HepG2 (cell line): ENCODE data around the gene MAN1A1. TPM values are rescaled to one million over a fixed set of nuclear protein-coding genes. Genes with fewer than 3 reads are reported as not detected.
A peak's percentile ranks its signal among the peaks of the same experiment; 100 is the strongest.

Experiments used
- BHLHE40 ChIP-seq: IDR thresholded peaks from 2 replicates; pipeline ENCODE4 v1.6.1; 2011; ENCODE audit warnings: low read length, improper control_type of control experiment
- GATA4 ChIP-seq: sonication (generic); IDR thresholded peaks from 2 replicates; pipeline ENCODE4 v1.6.1; 2016; ENCODE audit warnings: antibody characterized with exemption, low read depth, borderline replicate concordance
- HDAC2 ChIP-seq: sonication (generic); formaldehyde crosslinking; IDR thresholded peaks from 2 replicates; pipeline ENCODE4 v1.4.0; 2020; ENCODE audit warnings: missing genetic modification reagents
- RBAK ChIP-seq: sonication (generic); formaldehyde crosslinking; IDR thresholded peaks from 2 replicates; pipeline ENCODE4 v1.5.1; 2020; ENCODE audit warnings: mild to moderate bottlenecking, missing genetic modification reagents
- RFX5 ChIP-seq: IDR thresholded peaks from 2 replicates; pipeline ENCODE4 v1.6.1; 2011; ENCODE audit warnings: low read depth, low read length, improper control_type of control experiment
- SETDB1 ChIP-seq: sonication (generic); formaldehyde crosslinking; IDR thresholded peaks from 2 replicates; pipeline ENCODE4 v1.5.1; 2020; ENCODE audit warnings: missing genetic modification reagents, mild to moderate bottlenecking, borderline replicate concordance
- SP4 ChIP-seq: sonication (generic); formaldehyde crosslinking; IDR thresholded peaks from 2 replicates; pipeline ENCODE4 v1.8.1; 2023; ENCODE audit warnings: mild to moderate bottlenecking, missing genetic modification reagents
- TRIM22 ChIP-seq: fragments of 450-650 bp; IDR thresholded peaks from 2 replicates; pipeline ENCODE4 v1.6.1; 2017
- YY1 ChIP-seq: IDR thresholded peaks from 2 replicates; pipeline ENCODE4 v1.6.1; 2011; ENCODE audit warnings: low read length, low read depth, moderate library complexity, mild to moderate bottlenecking; ENCODE audit not compliant: insufficient read depth, insufficient replicate concordance
- ZFP90 ChIP-seq: sonication (generic); formaldehyde crosslinking; IDR thresholded peaks from 2 replicates; pipeline ENCODE4 v1.8.0; 2022; ENCODE audit warnings: missing genetic modification reagents, mild to moderate bottlenecking, inconsistent platforms, borderline replicate concordance
- ZNF18 ChIP-seq: sonication (generic); formaldehyde crosslinking; IDR thresholded peaks from 2 replicates; pipeline ENCODE4 v1.8.0; 2022; ENCODE audit warnings: mild to moderate bottlenecking, missing genetic modification reagents; ENCODE audit not compliant: insufficient replicate concordance
- ZNF280D ChIP-seq: sonication (generic); formaldehyde crosslinking; IDR thresholded peaks from 2 replicates; pipeline ENCODE4 v1.5.1; 2020; ENCODE audit warnings: mild to moderate bottlenecking, missing genetic modification reagents
- ZNF281 ChIP-seq: sonication (generic); formaldehyde crosslinking; IDR thresholded peaks from 2 replicates; pipeline ENCODE4 v1.4.0; 2020; ENCODE audit warnings: missing genetic modification reagents, borderline replicate concordance
- ZNF607 ChIP-seq: sonication (generic); formaldehyde crosslinking; IDR thresholded peaks from 2 replicates; pipeline ENCODE4 v1.5.1; 2020; ENCODE audit warnings: missing genetic modification reagents, mild to moderate bottlenecking, borderline replicate concordance
- polyA plus RNA-seq, 8 experiments: library from polyadenylated mRNA; depleted of rRNA in 3 of 8; stranded (reverse) in 7 of 8; unstranded in 1 of 8; fragments of >200 nt; fragmentation: Illumina TruSeq in 4 of 8; extraction: Trizol in 4 of 8; gene quantifications; 2 replicates each; pipeline versions ENCODE4 v1.2.1 to v1.2.3, GENCODE V29; 2011 to 2016; ENCODE audit warnings: low read depth in 4 of 8, missing spikeins in 1 of 8, mixed read lengths in 1 of 8; ENCODE audit not compliant: insufficient read depth in 1 of 8
- total RNA-seq, 5 experiments: library from RNA; depleted of rRNA; stranded (reverse); fragments of >200 nt; fragmentation: Illumina TruSeq; extraction: Trizol; gene quantifications; 2 replicates each; pipeline ENCODE4 v1.2.3, GENCODE V29; 2016; ENCODE audit warnings: low read depth in 1 of 5

Gene MAN1A1
- total and polyA plus RNA-seq, 2 of the 13 experiments (the other 11 are each of a cell fraction or from before 2014, with no cell fraction given): 156 to 236 TPM

- TF ChIP-seq YY1 (no peak), ZNF281 (peak; percentile 72), RBAK (CRISPR knock-in tag) (no peak), TRIM22 (no peak), SP4 (CRISPR knock-in tag) (no peak), RFX5 (peak; percentile 77), HDAC2 (CRISPR knock-in tag) (peak; percentile 93), GATA4 (peak; percentile 85; the same call in 1 of the 2 replicates), SETDB1 (CRISPR knock-in tag) (no peak), ZFP90 (CRISPR knock-in tag) (peak; percentile 23; the same call in 1 of the 2 replicates), ZNF280D (CRISPR knock-in tag) (no peak), ZNF18 (CRISPR knock-in tag) (peak; percentile 83), BHLHE40 (peak; percentile 26), ZNF607 (CRISPR knock-in tag) (no peak)
Measured at GRCh38 chr6:119347466-119348095, 2.0 kb downstream of the MAN1A1 start (continued).
